ENCODE results near the gene PTPRT.

The PTPRT gene

GRCh38 chr20:42611889-42612837 lies 577.5 kb downstream of the PTPRT start:
- no peak for DNase-seq (ENCODE audit: low spot score)

- DNase-seq (ENCODE audit: low spot score): no peak
These were observed 578.3 kb downstream of the PTPRT start for GRCh38 chr20:42611423-42611822.

DNA sequence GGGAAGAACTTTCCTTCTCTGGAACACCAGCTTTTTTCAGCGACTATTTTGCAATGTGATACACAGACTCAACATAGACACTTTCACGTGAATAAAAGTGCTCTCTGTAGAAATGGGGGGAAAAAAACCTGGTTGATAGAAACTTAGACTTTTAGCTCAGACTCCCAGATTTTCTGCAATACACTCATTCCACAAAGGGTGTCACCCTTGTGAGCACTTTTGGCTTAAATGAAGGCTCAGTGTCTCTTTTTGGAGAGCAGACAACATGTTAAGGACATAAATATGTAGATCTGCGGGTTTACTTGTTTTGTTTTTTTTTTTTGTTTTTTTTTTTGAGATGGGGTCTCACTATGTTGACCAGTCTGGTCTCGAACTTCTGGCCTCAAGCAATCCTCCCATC lies 579.6 kb downstream of the PTPRT start:
- no peak for DNase-seq (ENCODE audit: low spot score)

- DNase-seq (ENCODE audit: low spot score): no peak
These were observed 580.1 kb downstream of the PTPRT start for GRCh38 chr20:42609618-42610017.

GRCh38 chr20:42604998-42605956 lies 584.4 kb downstream of the PTPRT start:
- DNase-seq (ENCODE audit: low spot score): no peak

DNA sequence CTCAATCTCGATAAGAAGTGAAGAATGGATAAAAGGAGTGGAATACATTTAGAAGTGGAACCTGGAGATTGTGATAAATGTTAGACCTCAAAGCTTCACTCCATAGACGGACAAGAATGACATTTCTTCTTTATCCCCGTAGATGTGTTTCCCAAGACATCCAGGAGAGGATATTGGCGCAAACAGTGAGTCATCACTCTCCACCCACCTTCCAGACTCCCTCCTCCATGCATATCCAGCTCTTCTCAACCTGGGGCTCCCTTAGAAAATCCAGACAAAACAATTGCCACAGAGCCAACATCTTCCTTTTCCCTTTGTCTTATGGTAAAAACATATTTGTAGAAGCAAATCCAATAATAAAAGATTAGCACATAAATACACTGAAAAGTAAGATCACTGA lies 586.1 kb downstream of the PTPRT start:
- no peak for DNase-seq (ENCODE audit: low spot score)

DNA sequence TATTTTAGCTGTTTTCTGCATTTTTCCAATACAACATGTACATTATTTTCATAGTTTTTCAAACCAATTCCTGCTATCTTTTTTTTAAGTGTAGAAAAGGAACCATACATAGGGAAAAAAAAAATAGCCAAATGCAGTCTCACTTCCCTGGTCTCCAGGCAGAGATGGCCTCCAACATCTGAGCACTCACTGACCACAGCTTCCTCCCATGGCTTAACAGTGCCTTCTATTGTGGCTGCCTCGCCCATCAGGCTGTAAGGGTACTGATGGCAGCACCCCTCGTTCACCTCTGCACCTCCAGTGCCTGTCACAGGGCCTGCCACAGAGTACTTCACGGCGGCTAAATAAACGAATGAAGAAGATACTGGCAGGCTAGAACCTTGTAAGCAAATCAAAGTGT lies 591.1 kb downstream of the PTPRT start:
- DNase-seq (ENCODE audit: low spot score): no peak

GRCh38 chr20:42595625-42596024 lies 594.1 kb downstream of the PTPRT start:
- no peak for DNase-seq (ENCODE audit: low spot score)

- DNase-seq (ENCODE audit: low spot score): no peak
These were observed 595.0 kb downstream of the PTPRT start for GRCh38 chr20:42594659-42595058.

GRCh38 chr20:42594011-42594410 lies 595.7 kb downstream of the PTPRT start:
- no peak for DNase-seq (ENCODE audit: low spot score)

DNA sequence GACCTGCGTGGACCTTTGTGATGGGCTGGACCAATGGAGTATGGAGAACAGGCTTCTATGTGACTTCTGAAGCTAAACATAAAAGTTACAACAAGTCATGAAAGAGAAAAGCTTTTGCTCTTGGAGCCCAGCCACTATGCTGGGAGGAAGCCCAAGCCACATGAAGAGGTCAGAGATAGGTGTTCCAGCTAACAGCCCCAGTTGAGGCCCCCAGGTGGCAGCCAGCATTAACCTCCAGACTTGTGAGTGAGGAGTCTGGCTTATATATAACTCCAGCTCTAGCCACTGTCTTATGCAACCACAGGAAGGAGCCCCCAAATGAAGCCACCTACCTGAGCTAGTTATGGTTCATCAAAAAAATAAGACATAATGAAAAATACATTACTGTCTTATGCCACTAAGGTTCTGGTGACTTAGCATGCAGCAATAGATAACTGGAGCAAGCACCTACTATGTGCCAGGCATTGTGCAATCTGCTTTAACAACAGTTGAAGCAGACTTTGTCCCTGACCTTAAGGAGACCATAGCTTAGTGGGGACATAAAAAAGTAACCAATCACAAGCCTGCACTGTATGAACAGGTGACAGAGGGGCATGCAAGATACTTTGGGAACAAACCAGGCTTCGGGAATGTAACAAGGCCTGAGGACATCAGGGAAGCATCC lies 599.6 kb downstream of the PTPRT start:
- no peak for DNase-seq (ENCODE audit: low spot score)

GRCh38 chr20:42588847-42589246 lies 600.9 kb downstream of the PTPRT start:
- DNase-seq (ENCODE audit: low spot score): no peak

GRCh38 chr20:42587427-42587826 lies 602.3 kb downstream of the PTPRT start:
- DNase-seq (ENCODE audit: low spot score): no peak

DNA sequence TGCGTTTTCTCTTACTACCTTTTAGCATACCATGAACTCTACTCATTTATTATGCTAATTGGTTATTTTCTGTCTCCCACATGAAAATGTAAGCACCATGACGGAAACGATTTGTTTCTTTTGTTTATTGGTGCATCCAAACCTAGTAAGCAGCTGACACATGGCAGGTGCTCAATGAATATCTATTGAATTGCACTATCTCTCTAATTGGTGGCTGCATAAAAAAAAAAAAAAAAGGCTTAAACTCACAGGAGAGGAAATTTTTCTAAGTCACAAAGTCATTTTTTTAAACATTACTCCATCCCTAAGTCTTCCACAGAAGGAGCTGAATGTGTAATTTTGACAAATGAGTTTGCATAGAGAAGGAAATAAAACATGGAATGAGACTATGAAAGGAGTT lies 608.4 kb downstream of the PTPRT start:
- no peak for DNase-seq (ENCODE audit: low spot score)

- DNase-seq (ENCODE audit: low spot score): no peak
These were observed 613.5 kb downstream of the PTPRT start for GRCh38 chr20:42576167-42576566.

DNA sequence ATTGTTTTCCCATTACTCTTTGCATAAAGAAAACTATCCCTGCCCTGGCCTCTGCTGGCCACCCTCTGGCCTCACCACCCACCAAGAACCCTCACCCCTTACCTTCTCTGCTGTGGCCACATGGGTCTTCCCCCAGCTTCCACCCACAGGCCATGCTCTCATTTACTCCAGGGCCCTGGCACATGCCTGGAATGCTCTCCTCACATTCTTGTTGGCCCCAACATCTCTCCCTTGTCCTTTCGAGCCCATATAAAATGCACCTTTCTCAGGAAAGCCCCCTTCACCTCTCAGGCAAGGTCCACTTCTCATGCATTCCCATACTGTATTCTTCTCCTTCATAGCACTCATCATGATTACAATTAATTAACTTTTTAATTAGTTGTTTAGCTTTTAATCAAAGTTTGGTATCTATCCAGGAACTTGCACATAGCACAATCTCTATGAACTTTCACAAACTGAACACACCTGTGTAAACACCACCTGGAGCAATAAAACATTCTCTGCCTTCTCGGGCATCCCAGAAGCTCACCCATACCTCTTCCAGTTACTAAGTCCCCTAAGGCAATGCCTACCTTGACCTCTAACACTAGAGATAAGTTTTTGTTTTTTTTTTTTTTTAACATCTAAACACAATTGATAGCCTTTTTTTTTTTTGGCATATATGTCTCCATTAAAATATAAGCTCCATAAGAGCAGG lies 617.2 kb downstream of the PTPRT start:
- no peak for DNase-seq (ENCODE audit: low spot score)

DNA sequence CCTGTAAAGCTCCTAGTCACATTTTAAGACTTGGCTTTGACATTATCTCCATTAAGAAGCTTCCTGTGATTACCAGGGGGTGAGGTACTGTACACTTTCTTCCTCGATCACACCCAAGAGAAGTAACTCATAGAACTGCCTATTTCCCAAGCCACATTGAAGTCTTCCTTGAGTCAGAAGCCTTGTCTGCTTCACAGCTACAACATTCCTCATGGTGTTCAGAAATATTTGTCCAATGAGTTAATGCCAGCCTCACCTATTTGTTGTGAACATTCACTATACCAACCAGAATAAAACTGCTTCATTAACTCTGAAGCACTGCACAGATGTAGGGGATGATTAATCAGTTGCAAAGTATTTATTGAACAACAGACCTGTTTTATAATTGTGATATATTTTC lies 622.3 kb downstream of the PTPRT start:
- no peak for DNase-seq (ENCODE audit: low spot score)

- DNase-seq (ENCODE audit: low spot score): no peak
These were observed 624.3 kb downstream of the PTPRT start for GRCh38 chr20:42565235-42565995.

GRCh38 chr20:42559665-42560064 lies 630.0 kb downstream of the PTPRT start:
- no peak for DNase-seq (ENCODE audit: low spot score)

GRCh38 chr20:42556575-42556974 lies 633.1 kb downstream of the PTPRT start:
- DNase-seq (ENCODE audit: low spot score): no peak

DNA sequence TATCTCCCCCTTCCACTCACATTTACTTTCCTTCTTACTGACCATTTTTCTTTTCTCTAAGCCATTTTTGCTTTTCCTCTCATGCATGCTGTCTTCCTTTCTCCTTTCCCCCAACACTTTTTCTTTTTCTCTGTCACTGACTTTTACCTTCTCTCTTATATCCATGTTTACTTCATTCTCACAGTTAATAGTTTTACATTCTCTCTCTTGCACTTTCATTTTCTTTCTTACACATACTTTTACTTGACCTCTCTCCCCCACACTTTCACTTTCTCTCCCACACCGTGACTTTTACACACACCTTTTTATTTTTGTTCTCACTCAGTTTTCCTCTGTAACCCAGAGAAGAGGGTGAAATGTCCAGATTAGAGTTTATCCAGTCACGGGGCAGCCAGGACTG lies 636.3 kb downstream of the PTPRT start:
- DNase-seq (ENCODE audit: low spot score): no peak

Measured in cerebellar cortex (tissue), 1 donor.